Esophagus squamous epithelium (tissue), 4 donors: Measurements from ENCODE around the gene EDEM3.

Source experiments
- POLR2A ChIP-seq, 4 donors: fragments of 450-650 bp; IDR thresholded peaks; one replicate each; pipeline ENCODE4 v1.6.1; 2017; ENCODE audit warnings: antibody characterized with exemption in 4 of 4, mild to moderate bottlenecking in 4 of 4, moderate library complexity in 3 of 4
- TF ChIP-seq, protein P1 (sequence below), 6 experiments: fragments of 450-650 bp in 4 of 6; fragments of 200-600 bp in 2 of 6; sonication (generic) in 2 of 6; IDR thresholded peaks; one replicate each; pipeline ENCODE4 v1.5.1; 2016 to 2019; ENCODE audit warnings: antibody characterized with exemption in 6 of 6, mild to moderate bottlenecking in 4 of 6, moderate library complexity in 4 of 6

DNA sequence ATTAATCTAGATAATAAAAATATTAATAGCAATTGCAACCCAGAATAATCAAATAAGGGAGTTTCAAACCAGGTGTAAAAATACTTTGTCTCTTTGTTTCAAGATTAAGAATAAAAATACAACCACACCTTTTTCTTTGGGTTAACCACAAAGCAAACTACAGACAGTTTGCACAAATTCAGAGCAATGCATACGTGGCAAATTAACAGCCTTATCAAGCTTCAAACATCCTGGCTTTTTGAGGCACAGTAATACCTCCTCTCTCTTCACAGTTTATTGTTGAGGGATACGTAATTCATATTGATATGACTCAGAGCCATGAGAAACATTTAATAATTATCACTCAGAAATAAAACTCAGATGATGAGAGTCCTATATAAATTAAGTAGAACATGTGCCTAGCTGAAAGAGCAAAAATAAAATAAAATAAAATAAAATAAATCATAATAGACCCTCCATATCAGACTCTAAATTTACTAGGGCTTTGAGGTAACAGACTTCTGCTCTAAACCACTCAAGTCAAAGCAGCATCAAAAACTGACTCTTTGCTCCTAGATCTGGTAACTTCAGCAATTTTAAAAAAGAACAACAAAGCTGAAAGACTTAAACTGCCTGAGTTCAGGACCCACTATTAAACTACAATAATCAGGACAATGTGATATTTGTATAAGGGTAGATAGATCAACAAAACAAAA is 11.4 kb downstream of the EDEM3 start:
- no peak for TF ChIP-seq POLR2A (IDR thresholded peaks at IDR 0.05)
- TF ChIP-seq, protein P1, sequence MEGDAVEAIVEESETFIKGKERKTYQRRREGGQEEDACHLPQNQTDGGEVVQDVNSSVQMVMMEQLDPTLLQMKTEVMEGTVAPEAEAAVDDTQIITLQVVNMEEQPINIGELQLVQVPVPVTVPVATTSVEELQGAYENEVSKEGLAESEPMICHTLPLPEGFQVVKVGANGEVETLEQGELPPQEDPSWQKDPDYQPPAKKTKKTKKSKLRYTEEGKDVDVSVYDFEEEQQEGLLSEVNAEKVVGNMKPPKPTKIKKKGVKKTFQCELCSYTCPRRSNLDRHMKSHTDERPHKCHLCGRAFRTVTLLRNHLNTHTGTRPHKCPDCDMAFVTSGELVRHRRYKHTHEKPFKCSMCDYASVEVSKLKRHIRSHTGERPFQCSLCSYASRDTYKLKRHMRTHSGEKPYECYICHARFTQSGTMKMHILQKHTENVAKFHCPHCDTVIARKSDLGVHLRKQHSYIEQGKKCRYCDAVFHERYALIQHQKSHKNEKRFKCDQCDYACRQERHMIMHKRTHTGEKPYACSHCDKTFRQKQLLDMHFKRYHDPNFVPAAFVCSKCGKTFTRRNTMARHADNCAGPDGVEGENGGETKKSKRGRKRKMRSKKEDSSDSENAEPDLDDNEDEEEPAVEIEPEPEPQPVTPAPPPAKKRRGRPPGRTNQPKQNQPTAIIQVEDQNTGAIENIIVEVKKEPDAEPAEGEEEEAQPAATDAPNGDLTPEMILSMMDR (IDR thresholded peaks at IDR 0.05): no peak
